ENCODE measurements around the gene CADM2. TPM values are rescaled to one million over a fixed set of nuclear protein-coding genes. Genes with fewer than 3 reads are reported as not detected.

CADM2 gene
- total RNA-seq, 1 experiment from 2014 or later = not detected

GRCh38 chr3:84967767-84968581 lies 9.2 kb downstream of the CADM2 start:
- H3K9me3 ChIP-seq (replicated peaks) = no peaks in the 10 kb centered on the region
- no peak overlapping the region for H3K27ac ChIP-seq
- no peaks in the 10 kb centered on the region for H3K4me1 ChIP-seq (replicated peaks)
- 0 out of 2 replicates have a peak, but pooled peaks cover 3% of the 10 kb centered on the region for H3K27me3 ChIP-seq (replicated peaks)
- no peak for DNase-seq (ENCODE audit: low read depth in 1 of 2, low spot score in 2 of 2)
- H3K4me3 ChIP-seq = no peak overlapping the region
- H3K36me3 ChIP-seq = no peaks in the 10 kb centered on the region

- H3K9me3 ChIP-seq (replicated peaks) = no peaks in the 10 kb centered on the region
- H3K27me3 ChIP-seq (replicated peaks) = 0 out of 2 replicates have a peak, but pooled peaks cover 3% of the 10 kb centered on the region
- no peaks in the 10 kb centered on the region for H3K36me3 ChIP-seq
- H3K4me1 ChIP-seq (replicated peaks) = no peaks in the 10 kb centered on the region
- DNase-seq (ENCODE audit: low read depth in 1 of 2, low spot score in 2 of 2) = no peak
- no peak overlapping the region for H3K4me3 ChIP-seq
- no peak overlapping the region for H3K27ac ChIP-seq
These were observed 10.0 kb downstream of the CADM2 start for GRCh38 chr3:84968701-84969235.

- Histone ChIP-seq H3K36me3 (no peaks in the 10 kb centered on the region), H3K9me3 (replicated peaks) (no peaks in the 10 kb centered on the region), H3K4me3 (no peak overlapping the region), H3K27me3 (replicated peaks) (no peaks in the 10 kb centered on the region), H3K4me1 (replicated peaks) (no peaks in the 10 kb centered on the region), H3K27ac (no peak overlapping the region)
- no peak for DNase-seq (ENCODE audit: low read depth in 1 of 2, low spot score in 2 of 2)
These were observed 15.6 kb downstream of the CADM2 start for GRCh38 chr3:84974347-84974746.

- no peak overlapping the region for H3K4me3 ChIP-seq
- H3K27ac ChIP-seq = no peak overlapping the region
- DNase-seq (ENCODE audit: low read depth in 1 of 2, low spot score in 2 of 2) = no peak
- H3K9me3 ChIP-seq (replicated peaks) = no peaks in the 10 kb centered on the region
- no peaks in the 10 kb centered on the region for H3K4me1 ChIP-seq (replicated peaks)
- H3K36me3 ChIP-seq = no peaks in the 10 kb centered on the region
- no peaks in the 10 kb centered on the region for H3K27me3 ChIP-seq (replicated peaks)
These were observed 18.2 kb downstream of the CADM2 start for GRCh38 chr3:84977021-84977420.

- H3K36me3 ChIP-seq = no peaks in the 10 kb centered on the region
- DNase-seq (ENCODE audit: low read depth in 1 of 2, low spot score in 2 of 2) = no peak
- H3K4me1 ChIP-seq (replicated peaks) = no peaks in the 10 kb centered on the region
- no peaks in the 10 kb centered on the region for H3K9me3 ChIP-seq (replicated peaks)
- no peak overlapping the region for H3K27ac ChIP-seq
- H3K27me3 ChIP-seq (replicated peaks) = no peaks in the 10 kb centered on the region
- no peak overlapping the region for H3K4me3 ChIP-seq
These were observed 20.1 kb downstream of the CADM2 start for GRCh38 chr3:84978843-84979242.

- no peaks in the 10 kb centered on the region for H3K27me3 ChIP-seq (replicated peaks)
- H3K9me3 ChIP-seq (replicated peaks) = no peaks in the 10 kb centered on the region
- H3K27ac ChIP-seq = no peak overlapping the region
- DNase-seq (ENCODE audit: low read depth in 1 of 2, low spot score in 2 of 2) = no peak
- no peaks in the 10 kb centered on the region for H3K36me3 ChIP-seq
- no peaks in the 10 kb centered on the region for H3K4me1 ChIP-seq (replicated peaks)
- no peak overlapping the region for H3K4me3 ChIP-seq
These were observed 21.2 kb downstream of the CADM2 start for GRCh38 chr3:84980011-84980410.

- DNase-seq (ENCODE audit: low read depth in 1 of 2, low spot score in 2 of 2) = no peak
- Histone ChIP-seq H3K4me1 (replicated peaks) (no peaks in the 10 kb centered on the region), H3K36me3 (no peaks in the 10 kb centered on the region), H3K9me3 (replicated peaks) (no peaks in the 10 kb centered on the region), H3K4me3 (no peak overlapping the region), H3K27me3 (replicated peaks) (no peaks in the 10 kb centered on the region), H3K27ac (no peak overlapping the region)
These were observed 21.7 kb downstream of the CADM2 start for GRCh38 chr3:84980456-84980855.

GRCh38 chr3:84983490-84983889 lies 24.7 kb downstream of the CADM2 start:
- Histone ChIP-seq H3K9me3 (replicated peaks) (no peaks in the 10 kb centered on the region), H3K27ac (no peak overlapping the region), H3K36me3 (no peaks in the 10 kb centered on the region), H3K4me3 (no peak overlapping the region), H3K4me1 (replicated peaks) (no peaks in the 10 kb centered on the region), H3K27me3 (replicated peaks) (no peaks in the 10 kb centered on the region)
- no peak for DNase-seq (ENCODE audit: low read depth in 1 of 2, low spot score in 2 of 2)

GRCh38 chr3:84984429-84984828 lies 25.6 kb downstream of the CADM2 start:
- no peak overlapping the region for H3K27ac ChIP-seq
- DNase-seq (ENCODE audit: low read depth in 1 of 2, low spot score in 2 of 2) = no peak
- no peaks in the 10 kb centered on the region for H3K27me3 ChIP-seq (replicated peaks)
- no peaks in the 10 kb centered on the region for H3K36me3 ChIP-seq
- no peak overlapping the region for H3K4me3 ChIP-seq
- H3K4me1 ChIP-seq (replicated peaks) = no peaks in the 10 kb centered on the region
- no peaks in the 10 kb centered on the region for H3K9me3 ChIP-seq (replicated peaks)

- DNase-seq (ENCODE audit: low read depth in 1 of 2, low spot score in 2 of 2) = no peak
- Histone ChIP-seq H3K9me3 (replicated peaks) (no peaks in the 10 kb centered on the region), H3K36me3 (no peaks in the 10 kb centered on the region), H3K4me1 (replicated peaks) (no peaks in the 10 kb centered on the region), H3K27me3 (replicated peaks) (no peaks in the 10 kb centered on the region), H3K27ac (no peak overlapping the region), H3K4me3 (no peak overlapping the region)
These were observed 27.0 kb downstream of the CADM2 start for GRCh38 chr3:84985795-84986194.

GRCh38 chr3:84987706-84988504 lies 29.1 kb downstream of the CADM2 start:
- no peaks in the 10 kb centered on the region for H3K27me3 ChIP-seq (replicated peaks)
- H3K36me3 ChIP-seq = no peaks in the 10 kb centered on the region
- no peak for DNase-seq (ENCODE audit: low read depth in 1 of 2, low spot score in 2 of 2)
- H3K27ac ChIP-seq = no peak overlapping the region
- H3K4me1 ChIP-seq (replicated peaks) = no peaks in the 10 kb centered on the region
- no peak overlapping the region for H3K4me3 ChIP-seq
- H3K9me3 ChIP-seq (replicated peaks) = no peaks in the 10 kb centered on the region

GRCh38 chr3:84989102-84989501 lies 30.3 kb downstream of the CADM2 start:
- no peaks in the 10 kb centered on the region for H3K27me3 ChIP-seq (replicated peaks)
- H3K9me3 ChIP-seq (replicated peaks) = no peaks in the 10 kb centered on the region
- no peak overlapping the region for H3K4me3 ChIP-seq
- no peak for DNase-seq (ENCODE audit: low read depth in 1 of 2, low spot score in 2 of 2)
- H3K4me1 ChIP-seq (replicated peaks) = no peaks in the 10 kb centered on the region
- H3K27ac ChIP-seq = no peak overlapping the region
- H3K36me3 ChIP-seq = no peaks in the 10 kb centered on the region

- Histone ChIP-seq H3K9me3 (replicated peaks) (no peaks in the 10 kb centered on the region), H3K4me3 (no peak overlapping the region), H3K4me1 (replicated peaks) (no peaks in the 10 kb centered on the region), H3K36me3 (no peaks in the 10 kb centered on the region), H3K27me3 (replicated peaks) (no peaks in the 10 kb centered on the region), H3K27ac (no peak overlapping the region)
- no peak for DNase-seq (ENCODE audit: low read depth in 1 of 2, low spot score in 2 of 2)
These were observed 32.7 kb downstream of the CADM2 start for GRCh38 chr3:84991422-84991900.

GRCh38 chr3:84993956-84994355 lies 35.2 kb downstream of the CADM2 start:
- Histone ChIP-seq H3K27me3 (replicated peaks) (no peaks in the 10 kb centered on the region), H3K4me1 (replicated peaks) (no peaks in the 10 kb centered on the region), H3K27ac (no peak overlapping the region), H3K36me3 (no peaks in the 10 kb centered on the region), H3K4me3 (no peak overlapping the region), H3K9me3 (replicated peaks) (no peaks in the 10 kb centered on the region)
- no peak for DNase-seq (ENCODE audit: low read depth in 1 of 2, low spot score in 2 of 2)

Measured in SJSA1 (cell line).